ENCODE measurements around the gene TMEM179B.
A peak's percentile ranks its signal among the peaks of the same experiment; 100 is the strongest.
"Not testable (repeated sequence)": the region's sequence is repeated elsewhere in the genome, so short reads cannot be mapped to it uniquely, and the experiment has no call there.

The TMEM179B gene

GRCh38 chr11:62805961-62806441, 18.8 kb downstream of the TMEM179B start:
- TF ChIP-seq ZNF274 (IDR thresholded peaks at IDR 0.05; ENCODE audit: low read depth, low read length) (no peak), YY1 (IDR thresholded peaks at IDR 0.05; ENCODE audit: insufficient read depth, insufficient read length) (no peak), SUZ12 (IDR thresholded peaks at IDR 0.05; ENCODE audit: extremely low read depth, insufficient read depth, insufficient read length) (no peak)
- no peaks in the 10 kb centered on the region for H3K27me3 ChIP-seq (ENCODE audit: insufficient read depth, insufficient read length)
- H3K36me3 ChIP-seq (ENCODE audit: insufficient read depth, insufficient read length, low read length): peaks cover 40% of the 10 kb centered on the region
- peak overlapping the region; percentile 98 for H3K4me3 ChIP-seq (ENCODE audit: insufficient read length, low read depth)
- H3K9ac ChIP-seq (ENCODE audit: insufficient read length, low read depth): peak overlapping the region; percentile 81
- no peak for DNase-seq (ENCODE audit: low read depth, low spot score)
- H3K9me3 ChIP-seq (ENCODE audit: insufficient read depth, low read length): no peaks in the 10 kb centered on the region
- H3K4me1 ChIP-seq (ENCODE audit: insufficient read depth, insufficient read length): peaks cover 7% of the 10 kb centered on the region

- no peak for DNase-seq (ENCODE audit: low read depth, low spot score)
- H3K4me3 ChIP-seq (ENCODE audit: insufficient read length, low read depth): peak overlapping the region; percentile 98
- peaks cover 34% of the 10 kb centered on the region for H3K36me3 ChIP-seq (ENCODE audit: insufficient read depth, insufficient read length, low read length)
- H3K9me3 ChIP-seq (ENCODE audit: insufficient read depth, low read length): no peaks in the 10 kb centered on the region
- peaks cover 7% of the 10 kb centered on the region for H3K4me1 ChIP-seq (ENCODE audit: insufficient read depth, insufficient read length)
- TF ChIP-seq SUZ12 (IDR thresholded peaks at IDR 0.05; ENCODE audit: extremely low read depth, insufficient read depth, insufficient read length): no peak
- no peak for TF ChIP-seq ZNF274 (IDR thresholded peaks at IDR 0.05; ENCODE audit: low read depth, low read length)
- no peak for TF ChIP-seq YY1 (IDR thresholded peaks at IDR 0.05; ENCODE audit: insufficient read depth, insufficient read length)
- no peaks in the 10 kb centered on the region for H3K27me3 ChIP-seq (ENCODE audit: insufficient read depth, insufficient read length)
- peak overlapping the region; percentile 81 for H3K9ac ChIP-seq (ENCODE audit: insufficient read length, low read depth)
Measured at GRCh38 chr11:62806611-62807121, 19.5 kb downstream of the TMEM179B start.

GRCh38 chr11:62810748-62811147, 23.5 kb downstream of the TMEM179B start:
- no peak for DNase-seq (ENCODE audit: low read depth, low spot score)
- Histone ChIP-seq H3K27me3 (ENCODE audit: insufficient read depth, insufficient read length) (no peaks in the 10 kb centered on the region), H3K36me3 (ENCODE audit: insufficient read depth, insufficient read length, low read length) (peaks cover 19% of the 10 kb centered on the region), H3K4me1 (ENCODE audit: insufficient read depth, insufficient read length) (peaks cover 7% of the 10 kb centered on the region), H3K9ac (ENCODE audit: insufficient read length, low read depth) (no peak overlapping the region), H3K4me3 (ENCODE audit: insufficient read length, low read depth) (no peak overlapping the region), H3K9me3 (ENCODE audit: insufficient read depth, low read length) (no peaks in the 10 kb centered on the region)
- TF ChIP-seq YY1 (IDR thresholded peaks at IDR 0.05; ENCODE audit: insufficient read depth, insufficient read length): no peak
- no peak for TF ChIP-seq SUZ12 (IDR thresholded peaks at IDR 0.05; ENCODE audit: extremely low read depth, insufficient read depth, insufficient read length)
- TF ChIP-seq ZNF274 (IDR thresholded peaks at IDR 0.05; ENCODE audit: low read depth, low read length): no peak

GRCh38 chr11:62811659-62812058, 24.5 kb downstream of the TMEM179B start:
- Histone ChIP-seq H3K4me1 (ENCODE audit: insufficient read depth, insufficient read length) (no peaks in the 10 kb centered on the region), H3K27me3 (ENCODE audit: insufficient read depth, insufficient read length) (no peaks in the 10 kb centered on the region), H3K9ac (ENCODE audit: insufficient read length, low read depth) (no peak overlapping the region), H3K4me3 (ENCODE audit: insufficient read length, low read depth) (no peak overlapping the region), H3K36me3 (ENCODE audit: insufficient read depth, insufficient read length, low read length) (peaks cover 26% of the 10 kb centered on the region), H3K9me3 (ENCODE audit: insufficient read depth, low read length) (no peaks in the 10 kb centered on the region)
- no peak for TF ChIP-seq SUZ12 (IDR thresholded peaks at IDR 0.05; ENCODE audit: extremely low read depth, insufficient read depth, insufficient read length)
- no peak for DNase-seq (ENCODE audit: low read depth, low spot score)

- Histone ChIP-seq H3K4me3 (ENCODE audit: insufficient read length, low read depth) (no peak overlapping the region), H3K9ac (ENCODE audit: insufficient read length, low read depth) (no peak overlapping the region), H3K9me3 (ENCODE audit: insufficient read depth, low read length) (no peaks in the 10 kb centered on the region), H3K4me1 (ENCODE audit: insufficient read depth, insufficient read length) (no peaks in the 10 kb centered on the region), H3K36me3 (ENCODE audit: insufficient read depth, insufficient read length, low read length) (peaks cover 54% of the 10 kb centered on the region), H3K27me3 (ENCODE audit: insufficient read depth, insufficient read length) (no peaks in the 10 kb centered on the region)
- DNase-seq (ENCODE audit: low read depth, low spot score): no peak
- TF ChIP-seq ZNF274 (IDR thresholded peaks at IDR 0.05; ENCODE audit: low read depth, low read length) (no peak), SUZ12 (IDR thresholded peaks at IDR 0.05; ENCODE audit: extremely low read depth, insufficient read depth, insufficient read length) (no peak), YY1 (IDR thresholded peaks at IDR 0.05; ENCODE audit: insufficient read depth, insufficient read length) (no peak)
Measured at GRCh38 chr11:62816557-62816956, 29.4 kb downstream of the TMEM179B start.

- no peaks in the 10 kb centered on the region for H3K9me3 ChIP-seq (ENCODE audit: insufficient read depth, low read length)
- no peaks in the 10 kb centered on the region for H3K4me1 ChIP-seq (ENCODE audit: insufficient read depth, insufficient read length)
- TF ChIP-seq SUZ12 (IDR thresholded peaks at IDR 0.05; ENCODE audit: extremely low read depth, insufficient read depth, insufficient read length) (no peak), ZNF274 (IDR thresholded peaks at IDR 0.05; ENCODE audit: low read depth, low read length) (no peak), YY1 (IDR thresholded peaks at IDR 0.05; ENCODE audit: insufficient read depth, insufficient read length) (no peak)
- H3K27me3 ChIP-seq (ENCODE audit: insufficient read depth, insufficient read length): no peaks in the 10 kb centered on the region
- no peak overlapping the region for H3K4me3 ChIP-seq (ENCODE audit: insufficient read length, low read depth)
- no peak for DNase-seq (ENCODE audit: low read depth, low spot score)
- H3K9ac ChIP-seq (ENCODE audit: insufficient read length, low read depth): no peak overlapping the region
- peaks cover 56% of the 10 kb centered on the region for H3K36me3 ChIP-seq (ENCODE audit: insufficient read depth, insufficient read length, low read length)
Measured at GRCh38 chr11:62817129-62817528, 29.9 kb downstream of the TMEM179B start.

- Histone ChIP-seq H3K4me1 (ENCODE audit: insufficient read depth, insufficient read length) (no peaks in the 10 kb centered on the region), H3K4me3 (ENCODE audit: insufficient read length, low read depth) (no peak overlapping the region), H3K27me3 (ENCODE audit: insufficient read depth, insufficient read length) (no peaks in the 10 kb centered on the region), H3K9me3 (ENCODE audit: insufficient read depth, low read length) (no peaks in the 10 kb centered on the region), H3K9ac (ENCODE audit: insufficient read length, low read depth) (no peak overlapping the region), H3K36me3 (ENCODE audit: insufficient read depth, insufficient read length, low read length) (peaks cover 80% of the 10 kb centered on the region)
- TF ChIP-seq ZNF274 (IDR thresholded peaks at IDR 0.05; ENCODE audit: low read depth, low read length): no peak
- TF ChIP-seq SUZ12 (IDR thresholded peaks at IDR 0.05; ENCODE audit: extremely low read depth, insufficient read depth, insufficient read length): no peak
- no peak for DNase-seq (ENCODE audit: low read depth, low spot score)
Measured at GRCh38 chr11:62823677-62824076, 36.5 kb downstream of the TMEM179B start.

GRCh38 chr11:62828130-62828529, 40.9 kb downstream of the TMEM179B start:
- H3K4me1 ChIP-seq (ENCODE audit: insufficient read depth, insufficient read length); DNase-seq (ENCODE audit: low read depth, low spot score); H3K27me3 ChIP-seq (ENCODE audit: insufficient read depth, insufficient read length); H3K9ac ChIP-seq (ENCODE audit: insufficient read length, low read depth); H3K4me3 ChIP-seq (ENCODE audit: insufficient read length, low read depth); H3K9me3 ChIP-seq (ENCODE audit: insufficient read depth, low read length): not testable (repeated sequence)
- peaks cover 62% of the 10 kb centered on the region for H3K36me3 ChIP-seq (ENCODE audit: insufficient read depth, insufficient read length, low read length)

All from NT2/D1 (cell line).